Endothelial cell of umbilical vein (primary cell): Measurements from ENCODE around the gene GRID1. TPM values are rescaled to one million over a fixed set of nuclear protein-coding genes. Genes with fewer than 3 reads are reported as not detected.

Experiments used
- BruUV-seq: library from RNA; stranded (reverse); fragments of 400-500 nt; replicated peaks from 2 replicates; lab custom pipeline; 2021; lab: Mats Ljungman, UMichigan
- CTCF ChIA-PET: fragments of 300-600, 350-600 bp; sonication (Branson Sonifier 250); formaldehyde crosslinking; loops from one replicate; lab custom pipeline; 2021; ENCODE audit warnings: antibody characterized with exemption, inconsistent platforms; lab: Charles Lee
- POLR2A ChIA-PET: fragments of 300-600, 350-600 bp; sonication (Branson Sonifier 250); formaldehyde crosslinking; loops from one replicate; lab custom pipeline; 2021; ENCODE audit warnings: antibody characterized with exemption, inconsistent platforms; lab: Charles Lee
- DNase-seq: peaks from one replicate; pipeline ENCODE4 v3.0.0-alpha.2; 2011; ENCODE audit warnings: low read depth, low spot score
- FAIRE-seq: peaks from 2 replicates; lab custom pipeline; 2011; peaks lifted over from hg19 to GRCh38; lab: Jason Lieb, UNC
- H2AFZ ChIP-seq: 2 replicates; pipeline ENCODE4 v1.6.0; 2012; ENCODE audit warnings: low read depth, low read length, control low read depth, inconsistent platforms
- H3K27ac ChIP-seq: 2 replicates; pipeline ENCODE4 v1.5.1; 2011; ENCODE audit warnings: low read depth, mild to moderate bottlenecking, control low read depth, low read length, moderate library complexity; ENCODE audit not compliant: insufficient read depth
- H3K27me3 ChIP-seq, 2 experiments: 2 replicates each; pipeline versions ENCODE4 v1.6.0 to v1.6.1; 2011; ENCODE audit warnings: low read length in 2 of 2, mixed read lengths in 1 of 2; ENCODE audit not compliant: control insufficient read depth in 2 of 2, insufficient read depth in 2 of 2
- H3K36me3 ChIP-seq, 2 experiments: 2 replicates in 1 of 2; 3 replicates in 1 of 2; pipeline ENCODE4 v1.5.1; 2011; ENCODE audit warnings: low read length in 2 of 2, mild to moderate bottlenecking in 1 of 2, moderate library complexity in 1 of 2; ENCODE audit not compliant: control insufficient read depth in 2 of 2, insufficient read depth in 2 of 2; ENCODE audit errors: extremely low read depth in 1 of 2
- H3K4me1 ChIP-seq: 3 replicates; pipeline ENCODE4 v1.5.1; 2011; ENCODE audit warnings: mild to moderate bottlenecking, low read length; ENCODE audit not compliant: control insufficient read depth, insufficient read depth; ENCODE audit errors: extremely low read depth
- H3K4me2 ChIP-seq: 2 replicates; pipeline ENCODE4 v1.6.1; 2011; ENCODE audit warnings: low read length, control low read depth, mixed read lengths; ENCODE audit not compliant: insufficient read depth
- H3K4me3 ChIP-seq, 3 experiments: fragments of 200-600 bp in 1 of 3; sonication (generic), shearing (Covaris generic) in 1 of 3; replicated peaks in 1 of 3; 2 replicates each; pipeline ENCODE4 v1.5.1; 2011 to 2016; ENCODE audit warnings: control low read depth in 3 of 3, low read length in 3 of 3, mild to moderate bottlenecking in 2 of 3, inconsistent platforms in 1 of 3, low read depth in 1 of 3, moderate library complexity in 1 of 3; ENCODE audit not compliant: insufficient read depth in 1 of 3
- H3K79me2 ChIP-seq: 2 replicates; pipeline ENCODE4 v1.6.0; 2012; ENCODE audit warnings: low read length, inconsistent platforms; ENCODE audit not compliant: control insufficient read depth, insufficient read depth
- H3K9ac ChIP-seq: replicated peaks from 2 replicates; pipeline ENCODE3; 2011; ENCODE audit warnings: low read length, control low read depth; ENCODE audit not compliant: insufficient read depth; ENCODE audit errors: extremely low read depth
- H3K9me1 ChIP-seq: replicated peaks from 3 replicates; pipeline ENCODE4 v1.6.0; 2011; ENCODE audit warnings: mild to moderate bottlenecking, low read length; ENCODE audit not compliant: control insufficient read depth, insufficient read depth; ENCODE audit errors: extremely low read depth
- H3K9me3 ChIP-seq: replicated peaks from 2 replicates; pipeline ENCODE4 v1.5.1; 2012; ENCODE audit warnings: low read length, inconsistent platforms; ENCODE audit not compliant: control insufficient read depth, insufficient read depth
- H4K20me1 ChIP-seq: replicated peaks from 2 replicates; pipeline ENCODE3; 2011; ENCODE audit warnings: mild to moderate bottlenecking, low read length; ENCODE audit not compliant: control insufficient read depth, insufficient read depth; ENCODE audit errors: extremely low read depth
- EZH2 ChIP-seq: IDR thresholded peaks from 2 replicates; pipeline ENCODE4 v1.6.1; 2012; ENCODE audit warnings: borderline replicate concordance, low read depth, mild to moderate bottlenecking, moderate library complexity, low read length, inconsistent platforms; ENCODE audit not compliant: severe bottlenecking
- FOS ChIP-seq: IDR thresholded peaks from 2 replicates; pipeline ENCODE4 v1.6.1; 2011; ENCODE audit warnings: mild to moderate bottlenecking, low read length, moderate library complexity, borderline replicate concordance; ENCODE audit not compliant: insufficient read depth
- GATA2 ChIP-seq: IDR thresholded peaks from 2 replicates; pipeline ENCODE4 v1.7.0; 2011; ENCODE audit warnings: low read depth, mild to moderate bottlenecking, moderate library complexity, mixed read lengths, low read length; ENCODE audit not compliant: insufficient read length, insufficient read depth
- JUN ChIP-seq: IDR thresholded peaks from 2 replicates; pipeline ENCODE4 v1.6.1; 2011; ENCODE audit warnings: borderline replicate concordance, low read depth; ENCODE audit not compliant: insufficient read length, insufficient read depth
- MYC ChIP-seq: IDR thresholded peaks from one replicate; pipeline ENCODE4 v1.6.1; 2011; ENCODE audit warnings: mild to moderate bottlenecking, low read depth, low read length
- POLR2A ChIP-seq: IDR thresholded peaks from 2 replicates; pipeline ENCODE4 v1.6.1; 2012; ENCODE audit warnings: low read depth, mild to moderate bottlenecking, control low read depth, low read length
- POLR2AphosphoS5 ChIP-seq: IDR thresholded peaks from 2 replicates; pipeline ENCODE4 v1.6.1; 2012; ENCODE audit warnings: low read depth, mild to moderate bottlenecking, control low read depth, low read length, moderate library complexity; ENCODE audit not compliant: insufficient read depth
- dilution Hi-C: fragments of 300-500 bp; cut with MboI; formaldehyde crosslinking; loops from one replicate; pipeline ENCODE4 v1.15.0; 2019; ENCODE audit warnings: low sequenced_read_pairs; ENCODE audit not compliant: extremely low pct_ligation_motif_present
- intact Hi-C: fragments of 100-400 bp; cut with micrococcal nuclease; formaldehyde crosslinking; loops from one replicate; pipeline ENCODE4 v1.10.0; 2022
- polyA plus RNA-seq, 4 experiments: library from polyadenylated mRNA; depleted of rRNA in 3 of 4; stranded (reverse) in 3 of 4; unstranded in 1 of 4; fragments of >200 nt; gene quantifications; 2 replicates each; pipeline versions ENCODE4 v1.2.1 to v1.2.3, GENCODE V29; 2011 to 2012; ENCODE audit warnings: missing spikeins in 1 of 4
- total RNA-seq: library from RNA; stranded (reverse); gene quantifications from 2 replicates; pipeline ENCODE4 v1.2.3, GENCODE V29; 2021
- TF ChIP-seq, protein P1 (sequence below), 2 donors: IDR thresholded peaks; 1 replicate in 1 of 2; 2 replicates in 1 of 2; pipeline ENCODE4 v1.5.1; 2011; ENCODE audit warnings: low read length in 2 of 2, mild to moderate bottlenecking in 2 of 2, moderate library complexity in 2 of 2, control low read depth in 1 of 2, inconsistent platforms in 1 of 2, low read depth in 1 of 2; ENCODE audit not compliant: insufficient read depth in 1 of 2; ENCODE audit errors: extremely low read depth in 1 of 2
- TF ChIP-seq, protein P2 (sequence below): IDR thresholded peaks from 2 replicates; pipeline ENCODE4 v1.6.1; 2011; ENCODE audit not compliant: insufficient read depth, insufficient read length

GRID1 gene
- total and polyA plus RNA-seq, 2 donors (not counting 3 experiments of a cell fraction or from before 2014, with no cell fraction given) = not detected

DNA sequence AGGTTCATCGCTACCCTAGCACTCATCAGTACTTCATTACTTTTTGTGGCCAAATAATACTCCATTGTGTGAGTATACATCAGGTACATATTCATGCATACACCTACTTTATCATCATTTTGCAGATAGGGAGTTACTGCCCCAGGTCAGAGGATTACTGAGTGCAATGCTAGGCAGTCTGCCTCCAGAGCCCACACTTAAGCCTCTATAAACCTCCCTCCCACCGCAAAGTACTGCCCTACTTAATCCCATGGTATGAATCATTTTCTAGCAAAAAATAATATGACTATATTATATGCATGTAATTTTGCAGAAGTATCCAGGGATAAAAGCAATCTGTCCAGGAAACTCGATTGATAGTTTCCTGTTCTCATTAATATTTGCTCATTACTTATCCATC is 194.3 kb downstream of the GRID1 start:
- TF ChIP-seq JUN (no peak), POLR2A (no peak), MYC (no peak), GATA2 (no peak), POLR2AphosphoS5 (no peak), FOS (no peak), EZH2 (no peak)
- TF ChIP-seq, protein P1, sequence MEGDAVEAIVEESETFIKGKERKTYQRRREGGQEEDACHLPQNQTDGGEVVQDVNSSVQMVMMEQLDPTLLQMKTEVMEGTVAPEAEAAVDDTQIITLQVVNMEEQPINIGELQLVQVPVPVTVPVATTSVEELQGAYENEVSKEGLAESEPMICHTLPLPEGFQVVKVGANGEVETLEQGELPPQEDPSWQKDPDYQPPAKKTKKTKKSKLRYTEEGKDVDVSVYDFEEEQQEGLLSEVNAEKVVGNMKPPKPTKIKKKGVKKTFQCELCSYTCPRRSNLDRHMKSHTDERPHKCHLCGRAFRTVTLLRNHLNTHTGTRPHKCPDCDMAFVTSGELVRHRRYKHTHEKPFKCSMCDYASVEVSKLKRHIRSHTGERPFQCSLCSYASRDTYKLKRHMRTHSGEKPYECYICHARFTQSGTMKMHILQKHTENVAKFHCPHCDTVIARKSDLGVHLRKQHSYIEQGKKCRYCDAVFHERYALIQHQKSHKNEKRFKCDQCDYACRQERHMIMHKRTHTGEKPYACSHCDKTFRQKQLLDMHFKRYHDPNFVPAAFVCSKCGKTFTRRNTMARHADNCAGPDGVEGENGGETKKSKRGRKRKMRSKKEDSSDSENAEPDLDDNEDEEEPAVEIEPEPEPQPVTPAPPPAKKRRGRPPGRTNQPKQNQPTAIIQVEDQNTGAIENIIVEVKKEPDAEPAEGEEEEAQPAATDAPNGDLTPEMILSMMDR (IDR thresholded peaks at IDR 0.05; ENCODE audit: extremely low read depth in 1 of 2, insufficient read depth in 1 of 2, low read depth in 1 of 2, low read length in 2 of 2) = no peak
- TF ChIP-seq, protein P2, sequence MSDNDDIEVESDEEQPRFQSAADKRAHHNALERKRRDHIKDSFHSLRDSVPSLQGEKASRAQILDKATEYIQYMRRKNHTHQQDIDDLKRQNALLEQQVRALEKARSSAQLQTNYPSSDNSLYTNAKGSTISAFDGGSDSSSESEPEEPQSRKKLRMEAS = no peak
- H3K36me3 ChIP-seq = no peaks in the 10 kb centered on the region
- no peak overlapping the region for H3K4me2 ChIP-seq
- no peaks in the 10 kb centered on the region for H3K27me3 ChIP-seq
- no peak overlapping the region for H2AFZ ChIP-seq
- no peak overlapping the region for H3K4me3 ChIP-seq
- dilution Hi-C loops (no loop called here), intact Hi-C loops (no loop called here)
- H3K9ac ChIP-seq = no peak overlapping the region
- H3K9me1 ChIP-seq = no peaks in the 10 kb centered on the region
- H3K27ac ChIP-seq = no peak overlapping the region
- H3K9me3 ChIP-seq = no peaks in the 10 kb centered on the region
- H4K20me1 ChIP-seq = no peaks in the 10 kb centered on the region
- no peak for DNase-seq
- CTCF ChIA-PET = no interaction called here
- no peaks in the 10 kb centered on the region for H3K79me2 ChIP-seq
- POLR2A ChIA-PET = no interaction called here
- no peak for FAIRE-seq
- BruUV-seq = no TSS peak
- H3K4me1 ChIP-seq = no peaks in the 10 kb centered on the region
